OCI-LY7 (cell line): ENCODE measurements around the gene RCAN3. TPM values are rescaled to one million over a fixed set of nuclear protein-coding genes. Genes with fewer than 3 reads are reported as not detected.

Experiments used
- BruUV-seq: library from RNA; stranded (reverse); fragments of 400-500 nt; replicated peaks from 2 replicates; lab custom pipeline; 2021; lab: Mats Ljungman, UMichigan
- CTCF ChIA-PET: fragments of 300-600 bp; sonication (Branson Sonifier 250); formaldehyde crosslinking; loops from one replicate; lab custom pipeline; 2022; ENCODE audit warnings: antibody characterized with exemption; ENCODE audit not compliant: unreplicated experiment; lab: Charles Lee
- POLR2A ChIA-PET: fragments of 300-600 bp; sonication (Branson Sonifier 250); formaldehyde crosslinking; loops from one replicate; lab custom pipeline; 2022; ENCODE audit warnings: antibody characterized with exemption; lab: Charles Lee
- DNase-seq: peaks from one replicate; pipeline ENCODE4 v3.0.0-alpha.2; 2015; ENCODE audit warnings: low spot score
- H2AFZ ChIP-seq: fragments of 200-600 bp; sonication (generic), shearing (Covaris generic); 2 replicates; pipeline ENCODE4 v1.6.1; 2014; ENCODE audit warnings: mild to moderate bottlenecking, antibody characterized with exemption, low read length, moderate library complexity
- H3K27ac ChIP-seq: fragments of 200-600 bp; sonication (generic); 2 replicates; pipeline ENCODE4 v1.5.1; 2014; ENCODE audit warnings: mixed run types, low read depth, mild to moderate bottlenecking, moderate library complexity, low read length, inconsistent platforms; ENCODE audit not compliant: poor library complexity, severe bottlenecking
- H3K36me3 ChIP-seq: fragments of 200-600 bp; sonication (generic); 2 replicates; pipeline ENCODE4 v1.6.1; 2014; ENCODE audit warnings: mild to moderate bottlenecking, antibody characterized with exemption, low read length, moderate library complexity, mixed read lengths; ENCODE audit not compliant: insufficient read depth
- H3K4me1 ChIP-seq: fragments of 200-600 bp; sonication (generic); 2 replicates; pipeline ENCODE4 v1.5.1; 2014; ENCODE audit warnings: mild to moderate bottlenecking, low read length; ENCODE audit not compliant: insufficient read depth, poor library complexity, severe bottlenecking
- H3K4me2 ChIP-seq: fragments of 200-600 bp; sonication (generic); 2 replicates; pipeline ENCODE4 v1.6.1; 2014; ENCODE audit warnings: mild to moderate bottlenecking, low read length
- H3K4me3 ChIP-seq: fragments of 200-600 bp; sonication (generic); 2 replicates; pipeline ENCODE4 v1.5.1; 2014; ENCODE audit warnings: mild to moderate bottlenecking, low read depth, low read length; ENCODE audit not compliant: poor library complexity, severe bottlenecking
- H3K79me2 ChIP-seq: fragments of 200-600 bp; sonication (generic); 2 replicates; pipeline ENCODE4 v1.6.1; 2016; ENCODE audit warnings: low read depth, mild to moderate bottlenecking, low read length, moderate library complexity, mixed read lengths; ENCODE audit not compliant: insufficient read depth
- H3K9me2 ChIP-seq: fragments of 200-600 bp; sonication (generic); 2 replicates; pipeline ENCODE4 v1.6.1; 2016; ENCODE audit warnings: mild to moderate bottlenecking, low read length, mixed read lengths; ENCODE audit not compliant: insufficient read depth
- H3K9me3 ChIP-seq: fragments of 200-600 bp; sonication (generic); 2 replicates; pipeline ENCODE4 v1.6.1; 2014; ENCODE audit warnings: mild to moderate bottlenecking, mixed run types, low read length, mixed read lengths
- H4K20me1 ChIP-seq: fragments of 200-600 bp; sonication (generic); 2 replicates; pipeline ENCODE4 v1.6.1; 2014; ENCODE audit warnings: mild to moderate bottlenecking, antibody characterized with exemption, low read length, moderate library complexity, mixed read lengths; ENCODE audit not compliant: insufficient read depth
- EZH2phosphoT487 ChIP-seq: fragments of 200-600 bp; sonication (generic); IDR thresholded peaks from 2 replicates; pipeline ENCODE4 v1.6.1; 2018; ENCODE audit warnings: low read depth, borderline replicate concordance, mild to moderate bottlenecking, mixed run types, antibody characterized with exemption, low read length, moderate library complexity, mixed read lengths
- intact Hi-C: fragments of 100-400 bp; cut with micrococcal nuclease; formaldehyde crosslinking; loops from one replicate; pipeline ENCODE4 v1.10.0; 2022; ENCODE audit not compliant: unreplicated experiment
- total RNA-seq, 2 experiments: library from RNA; depleted of rRNA in 1 of 2; stranded (reverse); fragments of >200 nt in 1 of 2; shearing (Covaris generic) in 1 of 2; gene quantifications; 2 replicates each; pipeline ENCODE4 v1.2.3, GENCODE V29; 2014 to 2022
- TF ChIP-seq, protein P1 (sequence below): fragments of 200-600 bp; sonication (generic); conservative IDR thresholded peaks from 2 replicates; pipeline ENCODE4 v1.5.1; 2014; ENCODE audit warnings: mild to moderate bottlenecking, antibody characterized with exemption, low read length, moderate library complexity, mixed read lengths

RCAN3 gene
- total RNA-seq, 2 experiments from 2014 or later = 13.0 to 47.8 TPM

DNA sequence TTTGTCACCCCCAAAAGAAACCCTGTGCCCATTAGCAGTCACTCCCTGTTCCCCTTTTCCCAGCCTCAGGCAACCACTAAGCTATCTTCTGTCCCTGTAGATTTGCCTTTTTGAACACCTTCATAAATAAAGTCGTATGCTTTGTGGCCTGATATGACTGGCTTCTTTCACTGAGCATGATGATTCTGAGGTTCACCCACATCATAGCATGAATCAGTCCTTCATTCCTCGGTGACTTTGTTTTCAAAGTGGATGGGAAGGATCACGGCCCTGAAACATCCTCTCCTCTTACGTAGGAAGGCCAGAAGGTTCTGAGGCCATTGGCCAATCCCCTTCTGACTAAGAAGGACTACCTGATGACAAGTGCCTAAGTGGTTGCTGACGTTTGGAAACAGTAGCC is 48.0 kb upstream of the RCAN3 start:
- no peaks in the 10 kb centered on the region for H4K20me1 ChIP-seq
- no TSS peak for BruUV-seq
- H2AFZ ChIP-seq = no peak overlapping the region
- no peak overlapping the region for H3K4me2 ChIP-seq
- H3K79me2 ChIP-seq = no peaks in the 10 kb centered on the region
- peaks cover 33% of the 10 kb centered on the region for H3K4me1 ChIP-seq
- no peak for DNase-seq
- no peak overlapping the region for H3K4me3 ChIP-seq
- H3K36me3 ChIP-seq = peaks cover 32% of the 10 kb centered on the region
- ChIA-PET POLR2A (interaction anchor here (0.6 to 1.4 kb wide), 4 partner anchors 14 to 169 kb away, joined by 3 to 4 read pairs (median 3); no protein-coding TSS in a partner anchor), CTCF (interaction anchor here (0.6 kb wide), 1 partner anchor 10 kb away, joined by 3 read pairs; no protein-coding TSS in a partner anchor)
- no peaks in the 10 kb centered on the region for H3K9me2 ChIP-seq
- no peaks in the 10 kb centered on the region for H3K9me3 ChIP-seq
- H3K27ac ChIP-seq = no peak overlapping the region
- TF ChIP-seq, protein P1, sequence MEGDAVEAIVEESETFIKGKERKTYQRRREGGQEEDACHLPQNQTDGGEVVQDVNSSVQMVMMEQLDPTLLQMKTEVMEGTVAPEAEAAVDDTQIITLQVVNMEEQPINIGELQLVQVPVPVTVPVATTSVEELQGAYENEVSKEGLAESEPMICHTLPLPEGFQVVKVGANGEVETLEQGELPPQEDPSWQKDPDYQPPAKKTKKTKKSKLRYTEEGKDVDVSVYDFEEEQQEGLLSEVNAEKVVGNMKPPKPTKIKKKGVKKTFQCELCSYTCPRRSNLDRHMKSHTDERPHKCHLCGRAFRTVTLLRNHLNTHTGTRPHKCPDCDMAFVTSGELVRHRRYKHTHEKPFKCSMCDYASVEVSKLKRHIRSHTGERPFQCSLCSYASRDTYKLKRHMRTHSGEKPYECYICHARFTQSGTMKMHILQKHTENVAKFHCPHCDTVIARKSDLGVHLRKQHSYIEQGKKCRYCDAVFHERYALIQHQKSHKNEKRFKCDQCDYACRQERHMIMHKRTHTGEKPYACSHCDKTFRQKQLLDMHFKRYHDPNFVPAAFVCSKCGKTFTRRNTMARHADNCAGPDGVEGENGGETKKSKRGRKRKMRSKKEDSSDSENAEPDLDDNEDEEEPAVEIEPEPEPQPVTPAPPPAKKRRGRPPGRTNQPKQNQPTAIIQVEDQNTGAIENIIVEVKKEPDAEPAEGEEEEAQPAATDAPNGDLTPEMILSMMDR = no peak
- no peak for TF ChIP-seq EZH2phosphoT487
- intact Hi-C loops = no loop called here

DNA sequence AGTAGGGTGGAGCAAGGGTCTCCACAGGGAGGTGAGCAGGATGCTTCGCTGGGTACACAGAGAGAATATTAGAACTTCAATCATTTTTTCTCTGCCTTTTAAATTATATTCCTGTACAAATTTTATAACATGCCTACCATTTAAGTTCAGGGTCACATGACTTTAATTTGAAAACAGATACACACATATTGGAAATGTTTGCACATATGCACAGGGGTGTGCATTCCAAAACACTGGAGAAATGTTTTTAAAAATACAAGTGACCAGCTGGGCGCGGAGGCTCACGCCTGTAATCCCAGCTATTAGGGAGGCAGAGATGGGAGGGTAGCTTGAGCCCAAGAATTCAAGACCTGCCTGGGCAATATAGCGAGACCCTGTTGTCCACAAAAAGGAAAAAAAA is 47.4 kb upstream of the RCAN3 start:
- no peak overlapping the region for H3K4me2 ChIP-seq
- CTCF ChIA-PET = no interaction called here
- POLR2A ChIA-PET = interaction anchor here (0.6 to 1.4 kb wide), 3 partner anchors 15 to 169 kb away, joined by 3 read pairs; no protein-coding TSS in a partner anchor
- H3K9me3 ChIP-seq = no peaks in the 10 kb centered on the region
- BruUV-seq = no TSS peak
- no peak for DNase-seq
- H3K9me2 ChIP-seq = no peaks in the 10 kb centered on the region
- H3K36me3 ChIP-seq = peaks cover 36% of the 10 kb centered on the region
- H3K4me3 ChIP-seq = no peak overlapping the region
- H3K4me1 ChIP-seq = peaks cover 33% of the 10 kb centered on the region
- no peaks in the 10 kb centered on the region for H3K79me2 ChIP-seq
- TF ChIP-seq EZH2phosphoT487 = no peak
- TF ChIP-seq, protein P1 = no peak
- H4K20me1 ChIP-seq = no peaks in the 10 kb centered on the region
- no peak overlapping the region for H3K27ac ChIP-seq
- intact Hi-C loops = no loop called here
- H2AFZ ChIP-seq = no peak overlapping the region

DNA sequence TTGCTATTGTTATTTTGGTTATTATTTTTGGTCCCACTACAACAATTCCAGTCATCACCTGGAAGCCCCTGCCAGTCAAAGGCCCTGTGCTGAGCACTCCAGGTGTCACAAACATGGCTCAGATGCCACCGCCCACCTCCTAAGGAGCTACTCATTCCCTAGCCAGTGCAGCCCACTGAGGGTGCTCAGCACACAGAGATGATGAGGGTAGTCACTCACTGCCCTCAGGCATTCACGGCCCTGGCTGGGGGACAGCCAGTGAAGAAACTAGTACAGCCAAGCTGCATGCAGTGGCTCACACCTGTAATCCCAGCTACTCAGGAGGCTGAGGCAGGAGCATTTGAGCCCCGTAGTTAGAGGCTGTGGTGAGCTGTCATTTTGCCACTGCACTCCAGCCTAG is 44.8 kb upstream of the RCAN3 start:
- Histone ChIP-seq H3K4me2 (peak overlapping the region; percentile 29), H4K20me1 (no peaks in the 10 kb centered on the region), H3K4me3 (no peak overlapping the region), H3K4me1 (peaks cover 22% of the 10 kb centered on the region), H3K36me3 (peaks cover 52% of the 10 kb centered on the region), H2AFZ (no peak overlapping the region), H3K9me2 (no peaks in the 10 kb centered on the region), H3K9me3 (no peaks in the 10 kb centered on the region), H3K27ac (peak overlapping the region; percentile 38), H3K79me2 (no peaks in the 10 kb centered on the region)
- ChIA-PET CTCF (no interaction called here), POLR2A (interaction anchor here (1.0 to 1.2 kb wide), 2 partner anchors 13 to 23 kb away, joined by 4 to 7 read pairs; no protein-coding TSS in a partner anchor)
- intact Hi-C loops = no loop called here
- no peak for TF ChIP-seq EZH2phosphoT487
- TF ChIP-seq, protein P1 = no peak
- no TSS peak for BruUV-seq
- DNase-seq = no peak
